Activated T-cell treated with anti-CD3 and anti-CD28 coated beads for 48 hours (primary cell): ENCODE measurements around the gene TNS3.
"Not testable (repeated sequence)": the region's sequence is repeated elsewhere in the genome, so short reads cannot be mapped to it uniquely, and the experiment has no call there.

Experiments used
- DNase-seq: peaks from one replicate; pipeline ENCODE4 v3.0.0-alpha.2; 2020; ENCODE audit warnings: low read depth

The TNS3 gene

DNA sequence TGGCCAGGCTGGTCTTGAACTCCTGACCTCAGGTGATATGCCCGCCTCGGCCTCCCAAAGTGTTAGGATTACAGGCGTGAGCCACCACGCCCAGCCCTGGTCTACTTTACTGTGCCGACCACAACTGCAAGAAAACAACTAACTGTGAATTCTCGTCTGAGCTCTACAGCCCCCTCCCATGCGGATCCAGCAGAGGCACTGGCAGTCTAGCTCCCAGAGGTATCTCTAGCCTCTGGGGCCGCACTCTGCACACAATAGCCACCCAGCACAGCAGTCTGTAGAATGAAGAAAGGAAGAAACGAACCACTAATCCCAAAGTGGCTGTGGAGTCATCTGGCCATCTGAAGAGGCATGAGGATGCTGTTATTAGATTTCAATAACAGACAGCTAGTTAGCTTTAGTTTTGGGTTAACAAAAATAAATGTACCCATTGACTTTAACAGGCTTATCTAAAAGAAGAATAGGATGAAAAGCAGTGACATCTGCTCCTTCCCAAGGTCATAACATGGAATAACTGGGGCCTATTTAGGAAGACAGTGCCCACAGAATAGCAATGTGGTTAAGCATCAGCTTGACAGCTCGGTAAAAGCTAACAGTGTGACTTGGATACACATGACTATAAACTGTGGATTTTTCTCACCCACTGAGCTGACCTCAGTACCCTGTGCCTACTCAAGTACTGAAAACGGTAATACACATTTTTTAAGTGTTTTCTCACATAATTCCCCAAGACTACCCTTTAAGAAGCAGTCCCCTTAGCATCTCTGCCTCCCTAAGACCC, 131.9 kb downstream of the TNS3 start:
- DNase-seq, result no peak

DNA sequence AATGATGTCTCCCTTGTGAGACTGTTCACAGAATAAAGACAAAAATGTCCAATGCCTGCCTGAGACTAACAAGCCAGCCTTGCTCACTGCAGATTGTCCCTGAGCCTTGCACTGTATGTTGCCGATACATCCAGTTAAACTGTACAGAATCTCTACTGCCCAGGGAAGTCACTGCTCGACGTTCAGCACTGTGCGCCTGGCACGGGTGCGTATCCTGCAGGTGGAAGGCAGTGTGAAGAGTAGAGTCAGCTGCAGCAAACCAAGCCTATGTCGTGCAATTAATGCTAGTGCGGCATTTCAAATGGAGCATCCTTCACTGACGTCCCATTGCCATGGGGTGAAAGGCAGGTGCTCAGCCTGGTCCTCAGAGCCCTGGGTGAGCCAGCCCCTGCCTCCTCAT, 132.9 kb downstream of the TNS3 start:
- no peak for DNase-seq

DNA sequence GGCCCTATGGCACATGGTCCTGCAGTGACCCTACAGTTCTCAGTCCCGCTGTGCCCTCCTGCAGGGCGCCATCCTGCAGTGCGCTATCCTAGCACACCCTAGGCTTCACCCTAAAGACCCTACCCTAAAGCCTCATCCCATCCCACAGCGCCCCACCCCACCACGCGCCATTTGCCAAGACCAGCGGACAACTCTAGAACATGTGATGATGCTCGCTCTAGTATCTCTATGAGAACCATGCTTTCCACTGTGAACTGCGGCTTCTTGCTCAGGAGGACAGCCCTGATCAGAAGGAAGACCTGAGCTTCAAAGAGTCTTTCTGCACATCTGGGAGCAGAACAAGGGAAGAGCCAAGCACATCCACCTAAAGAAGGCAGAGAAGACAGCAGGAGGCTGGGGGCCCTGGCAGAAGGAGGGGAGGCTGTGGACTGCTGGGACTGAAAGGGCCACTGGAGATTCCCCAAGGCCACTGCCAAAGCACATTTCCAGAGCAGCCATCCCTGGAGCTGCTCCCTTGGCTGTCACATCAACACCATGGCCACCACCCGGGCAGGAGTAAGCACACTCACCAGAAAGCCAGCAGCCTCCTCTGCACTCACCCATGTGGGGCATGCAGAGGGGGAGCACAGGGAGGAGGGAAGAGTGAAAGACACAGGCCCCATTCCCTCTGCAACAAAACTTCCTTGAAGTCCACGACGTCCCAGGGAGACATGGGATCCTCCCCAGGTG, 134.1 kb downstream of the TNS3 start:
- no peak for DNase-seq

- no peak for DNase-seq
These were observed 134.9 kb downstream of the TNS3 start for GRCh38 chr7:47446871-47447466.

GRCh38 chr7:47444376-47445098, 137.4 kb downstream of the TNS3 start:
- no peak for DNase-seq

DNA sequence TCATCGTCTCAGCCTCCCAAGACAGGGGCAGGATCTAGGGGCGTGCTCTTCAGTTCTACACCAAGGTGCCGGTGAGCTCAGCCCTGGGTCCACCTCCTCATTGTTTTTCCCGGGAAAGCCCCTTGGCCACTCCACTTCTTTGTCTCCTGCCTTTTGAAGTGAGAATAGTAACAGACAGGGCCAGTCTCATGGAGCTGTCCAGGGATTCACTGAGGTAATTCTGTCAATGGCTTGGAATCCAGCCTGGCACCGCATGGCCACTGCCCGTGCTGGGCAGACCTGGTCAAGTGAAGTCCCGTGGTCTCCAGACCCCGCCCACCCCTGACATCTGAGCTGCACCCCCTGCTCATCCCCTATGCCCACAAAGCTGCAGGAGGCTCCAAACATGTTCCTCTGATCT, 138.9 kb downstream of the TNS3 start:
- no peak for DNase-seq

DNA sequence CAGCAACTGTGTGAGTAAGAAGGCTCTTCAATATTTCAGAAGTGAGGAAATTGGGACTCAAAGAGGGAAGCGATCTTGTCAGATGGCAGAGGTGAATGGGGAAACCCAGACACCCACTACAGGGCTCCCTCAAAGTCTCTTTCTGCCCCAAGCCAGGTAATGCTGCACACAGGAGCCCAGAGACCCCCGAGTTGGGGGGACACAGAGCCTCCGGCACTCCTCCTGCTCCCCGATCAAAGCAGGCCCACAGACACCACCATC, 139.4 kb downstream of the TNS3 start:
- no peak for DNase-seq

DNA sequence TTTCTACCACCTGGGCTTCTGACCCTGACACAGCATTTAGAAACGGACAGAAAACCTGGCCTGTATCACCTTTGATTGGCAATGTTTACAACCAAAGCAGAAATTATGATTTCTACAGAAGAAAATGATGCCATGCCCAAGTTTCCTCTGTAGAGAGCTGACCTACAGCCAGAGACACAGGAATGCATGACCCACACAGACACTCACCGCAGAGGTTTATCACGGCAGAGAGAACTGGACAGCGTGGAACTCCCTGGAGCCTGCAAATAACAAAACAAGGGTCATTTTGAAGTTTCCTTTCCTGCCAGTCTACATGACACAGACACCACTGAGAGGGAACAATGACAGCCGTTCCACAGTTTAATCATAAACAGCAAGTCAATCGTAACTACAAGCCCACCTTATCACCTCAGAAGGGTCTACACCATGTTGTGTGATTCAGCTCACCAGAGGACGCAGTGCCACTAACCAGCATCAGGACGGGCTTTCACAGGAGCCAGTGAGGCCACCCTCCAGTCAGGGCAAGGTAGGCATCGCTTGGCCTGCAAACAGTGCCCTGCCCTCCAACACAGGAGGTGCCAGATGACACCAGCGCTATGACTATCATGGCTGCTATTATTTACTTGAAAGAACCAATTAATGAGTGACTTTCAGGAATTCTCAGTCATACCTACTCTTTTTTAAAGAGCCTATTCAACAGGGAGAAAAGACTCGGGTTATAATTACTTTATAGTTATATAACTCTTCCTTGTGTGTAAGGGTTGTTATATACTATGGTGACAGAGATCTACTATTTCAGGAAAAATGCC, 139.9 kb downstream of the TNS3 start:
- DNase-seq, result no peak

- DNase-seq, result not testable (repeated sequence)
These were observed 140.9 kb downstream of the TNS3 start for GRCh38 chr7:47441048-47441447.

DNA sequence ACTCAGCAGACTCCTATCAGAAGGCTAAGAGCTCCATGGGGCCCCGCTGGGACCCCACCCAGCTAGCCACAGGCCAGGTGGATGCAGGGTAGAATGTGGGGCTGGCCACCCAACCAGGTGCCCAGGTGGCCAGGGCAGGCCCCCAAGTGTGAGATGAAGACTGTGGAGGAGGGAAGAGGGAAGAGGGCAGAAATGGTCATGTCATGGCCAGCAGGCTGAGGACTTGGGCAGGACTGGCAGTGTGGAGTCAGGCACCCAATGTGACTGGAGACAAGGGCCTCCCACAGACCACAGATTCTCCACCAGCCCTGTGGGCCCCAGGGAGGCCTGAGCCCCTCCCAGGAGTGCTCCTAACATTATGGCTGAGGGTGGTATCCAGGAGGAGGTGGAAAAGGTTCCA, 141.6 kb downstream of the TNS3 start:
- no peak for DNase-seq

- no peak for DNase-seq
These were observed 142.7 kb downstream of the TNS3 start for GRCh38 chr7:47439181-47439667.

GRCh38 chr7:47438411-47439029, 143.4 kb downstream of the TNS3 start:
- DNase-seq, result no peak

GRCh38 chr7:47435889-47436312, 146.0 kb downstream of the TNS3 start:
- DNase-seq, result no peak

DNA sequence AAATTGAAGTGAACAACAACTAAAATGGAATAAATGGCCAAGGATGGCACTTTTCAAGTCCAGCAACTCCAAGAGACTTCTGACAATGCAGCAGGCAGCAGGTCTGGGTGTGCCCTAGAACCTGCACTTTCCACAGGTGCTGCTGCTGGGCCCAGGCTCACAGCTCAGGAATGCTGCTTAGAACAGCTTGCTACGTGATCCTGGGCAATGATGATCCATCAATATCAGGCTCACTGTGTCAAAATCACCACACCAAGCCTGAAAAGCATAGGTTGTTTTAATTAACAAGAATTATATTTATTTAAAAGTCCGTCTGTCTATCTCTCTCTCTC, 148.4 kb downstream of the TNS3 start:
- DNase-seq, result no peak

DNA sequence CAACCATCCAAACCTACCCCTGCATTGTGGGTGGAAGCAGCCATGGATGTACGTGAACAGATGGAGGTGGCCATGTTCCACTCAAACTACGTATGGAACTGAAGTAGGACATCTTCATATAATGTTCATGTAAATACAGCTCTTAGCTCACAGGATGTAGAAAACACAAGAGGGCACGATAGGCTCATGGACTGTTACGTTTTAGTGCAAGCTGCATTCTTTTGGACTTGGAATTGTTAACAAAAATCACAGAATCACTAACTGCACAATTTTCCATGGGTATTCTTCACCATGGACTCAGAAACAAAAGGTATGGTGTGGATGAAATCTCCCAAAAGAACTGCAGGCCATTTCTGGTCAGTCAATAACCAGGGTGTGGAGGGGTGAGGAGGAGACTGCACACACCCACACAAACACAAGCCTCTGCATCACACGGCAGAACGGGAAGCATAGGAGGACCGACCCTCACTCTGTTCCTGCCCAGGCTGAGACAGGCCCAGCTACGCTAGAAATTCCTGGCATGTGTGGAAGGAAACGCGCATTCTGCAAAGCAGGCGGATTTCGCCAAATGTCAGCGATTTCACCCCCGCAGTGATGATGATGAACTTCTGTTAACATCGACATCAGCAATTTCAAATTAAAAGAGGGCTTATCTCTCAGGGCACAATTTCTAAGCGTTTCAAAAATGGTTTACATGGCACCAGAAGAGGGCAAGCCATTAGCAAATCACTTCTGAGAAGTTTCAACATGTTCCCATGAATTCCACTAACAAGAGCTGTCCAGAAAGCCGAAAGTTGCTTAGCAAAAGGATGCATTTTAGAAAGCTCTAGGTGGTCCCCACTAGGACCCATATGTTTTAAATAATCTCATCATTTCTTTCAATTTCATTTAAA, 149.0 kb downstream of the TNS3 start:
- no peak for DNase-seq

DNA sequence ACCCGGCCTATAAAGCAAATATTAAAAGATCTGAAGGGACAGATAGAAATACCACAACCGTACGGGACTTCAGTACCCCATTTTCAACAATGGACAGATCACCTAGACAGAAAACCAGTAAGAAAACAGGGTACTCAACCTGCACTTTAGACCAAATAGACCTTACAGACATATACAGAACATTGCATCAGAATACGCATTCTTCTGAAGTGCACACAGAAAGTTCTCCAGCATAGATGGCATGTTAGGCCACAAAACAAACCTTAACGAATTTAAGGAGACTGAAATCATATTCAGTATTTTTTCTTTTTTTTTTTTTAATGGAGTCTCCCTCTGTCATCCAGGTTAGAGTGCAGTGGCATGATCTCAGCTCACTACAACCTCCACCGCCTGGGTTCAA, 151.5 kb downstream of the TNS3 start:
- DNase-seq, result no peak

GRCh38 chr7:47428768-47429472, 153.0 kb downstream of the TNS3 start:
- no peak for DNase-seq

DNA sequence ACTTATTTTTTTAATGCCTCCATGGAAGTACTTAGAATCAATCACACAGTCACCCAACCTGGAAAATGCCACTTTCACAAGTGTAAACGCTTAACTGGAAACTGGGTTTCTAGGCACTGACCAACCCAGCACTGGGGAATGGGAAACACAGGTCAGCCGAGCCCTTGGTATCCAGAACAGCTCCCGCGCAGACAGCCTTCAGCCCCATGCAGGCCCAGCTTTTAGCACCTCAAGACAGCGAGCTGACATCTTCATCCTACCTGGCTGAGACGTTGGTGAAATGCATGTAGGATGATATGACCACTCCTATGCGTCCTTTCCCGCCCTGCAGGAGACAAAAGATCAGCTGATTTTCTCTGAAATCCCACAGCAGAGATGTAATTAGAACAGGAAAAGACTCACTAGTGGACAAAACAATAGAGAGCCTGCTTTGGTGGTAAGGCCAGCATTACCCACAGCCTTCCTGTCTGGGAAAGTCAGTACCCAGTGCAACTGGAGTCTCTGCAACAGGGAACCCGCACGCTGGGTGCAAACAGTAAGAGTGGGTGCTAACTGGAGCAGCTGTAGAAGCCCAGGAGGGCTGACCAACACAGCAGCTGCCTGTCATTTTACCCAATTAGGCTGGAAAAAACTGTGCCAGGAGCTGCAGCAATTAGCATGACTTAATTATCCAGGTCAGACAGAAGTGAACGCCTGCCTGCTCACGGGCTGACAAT, 153.7 kb downstream of the TNS3 start:
- DNase-seq, result no peak

- no peak for DNase-seq
These were observed 154.8 kb downstream of the TNS3 start for GRCh38 chr7:47427051-47427643.
